IPS-20b (cell line): Measurements from ENCODE around the gene CAPN8.

Experiments used
- H3K27ac ChIP-seq: one replicate; pipeline ENCODE4 v1.5.1; 2013; ENCODE audit warnings: low read length
- H3K27me3 ChIP-seq: 2 replicates; pipeline ENCODE4 v1.6.1; 2013; ENCODE audit warnings: mild to moderate bottlenecking, low read length, inconsistent platforms; ENCODE audit not compliant: insufficient read depth
- H3K36me3 ChIP-seq: 2 replicates; pipeline ENCODE4 v1.6.1; 2013; ENCODE audit warnings: low read depth, mild to moderate bottlenecking, inconsistent platforms, low read length, moderate library complexity; ENCODE audit not compliant: insufficient read depth
- H3K4me1 ChIP-seq: 2 replicates; pipeline ENCODE4 v1.6.1; 2013; ENCODE audit warnings: mild to moderate bottlenecking, control low read depth, inconsistent platforms, low read length, moderate library complexity; ENCODE audit not compliant: insufficient read depth
- H3K4me3 ChIP-seq: 2 replicates; pipeline ENCODE4 v1.5.1; 2013; ENCODE audit warnings: mild to moderate bottlenecking, low read length, inconsistent platforms
- H3K9ac ChIP-seq: 2 replicates; pipeline ENCODE4 v1.6.1; 2013; ENCODE audit warnings: low read depth, mild to moderate bottlenecking, inconsistent platforms, low read length, moderate library complexity
- H3K9me3 ChIP-seq: 2 replicates; pipeline ENCODE4 v1.6.1; 2013; ENCODE audit warnings: mild to moderate bottlenecking, low read depth, low read length, inconsistent platforms; ENCODE audit not compliant: insufficient read depth

The CAPN8 gene

GRCh38 chr1:223665592-223666312 lies at the start of gene CAPN8:
CAPN8 (minus strand) TSS chr1:223665701; CDS start chr1:223665646, 55 bp downstream.
- Histone ChIP-seq H3K27ac (no peak within 1 kb of the TSS), H3K4me3 (no peak within 1 kb of the TSS), H3K9me3 (no peaks in the 10 kb centered on the region), H3K9ac (no peak within 1 kb of the TSS), H3K4me1 (0 out of 2 replicates have a peak, but pooled peaks cover 5% of the 10 kb centered on the region), H3K27me3 (no peaks in the 10 kb centered on the region), H3K36me3 (no peaks in the 10 kb centered on the region)

GRCh38 chr1:223714849-223715603 lies 49.5 kb upstream of the CAPN8 start:
- Histone ChIP-seq H3K27me3 (peaks cover 79% of the 10 kb centered on the region), H3K9me3 (no peaks in the 10 kb centered on the region), H3K4me1 (peaks cover 22% of the 10 kb centered on the region), H3K9ac (no peak overlapping the region), H3K36me3 (no peaks in the 10 kb centered on the region), H3K27ac (no peak overlapping the region), H3K4me3 (no peak overlapping the region)

- H3K4me1 ChIP-seq = peaks cover 16% of the 10 kb centered on the region
These were observed 48.9 kb upstream of the CAPN8 start for GRCh38 chr1:223714421-223714724.

GRCh38 chr1:223713546-223714420 lies 48.3 kb upstream of the CAPN8 start:
- Histone ChIP-seq H3K9me3 (no peaks in the 10 kb centered on the region), H3K36me3 (no peaks in the 10 kb centered on the region), H3K9ac (no peak overlapping the region; the same call in 1 of the 2 replicates), H3K27me3 (peaks cover 71% of the 10 kb centered on the region), H3K4me3 (peak overlapping the region; percentile 73), H3K4me1 (peaks cover 11% of the 10 kb centered on the region), H3K27ac (no peak overlapping the region)

More at GRCh38 chr1:223714421-223714724, 48.9 kb upstream of the CAPN8 start:
- Histone ChIP-seq H3K27me3 (peaks cover 72% of the 10 kb centered on the region), H3K4me3 (no peak overlapping the region), H3K9me3 (no peaks in the 10 kb centered on the region), H3K9ac (no peak overlapping the region), H3K27ac (no peak overlapping the region), H3K36me3 (no peaks in the 10 kb centered on the region)

- Histone ChIP-seq H3K4me3 (peak overlapping the region; percentile 73), H3K9ac (peak overlapping the region; percentile 66; the same call in 1 of the 2 replicates), H3K27ac (no peak overlapping the region), H3K4me1 (peaks cover 4% of the 10 kb centered on the region), H3K36me3 (no peaks in the 10 kb centered on the region), H3K9me3 (no peaks in the 10 kb centered on the region), H3K27me3 (peaks cover 63% of the 10 kb centered on the region)
These were observed 47.5 kb upstream of the CAPN8 start for GRCh38 chr1:223712850-223713474.

GRCh38 chr1:223712194-223712849 lies 46.8 kb upstream of the CAPN8 start, which contains the start of gene CAPN2:
CAPN2 (plus strand) TSS chr1:223712539; CDS start chr1:223712641, 102 bp downstream.
- peak within 1 kb of the TSS; percentile 73 for H3K4me3 ChIP-seq
- no peaks in the 10 kb centered on the region for H3K9me3 ChIP-seq
- H3K9ac ChIP-seq = peak within 1 kb of the TSS; percentile 66; the same call in 1 of the 2 replicates
- H3K27ac ChIP-seq = no peak within 1 kb of the TSS
- H3K27me3 ChIP-seq = peaks cover 57% of the 10 kb centered on the region
- no peaks in the 10 kb centered on the region for H3K36me3 ChIP-seq
- no peaks in the 10 kb centered on the region; the same call in 1 of the 2 replicates for H3K4me1 ChIP-seq

GRCh38 chr1:223711747-223712193 lies 46.3 kb upstream of the CAPN8 start:
- Histone ChIP-seq H3K9ac (peak overlapping the region; percentile 66; the same call in 1 of the 2 replicates), H3K4me3 (peak overlapping the region; percentile 73; the same call in 1 of the 2 replicates), H3K36me3 (no peaks in the 10 kb centered on the region), H3K4me1 (no peaks in the 10 kb centered on the region; the same call in 1 of the 2 replicates), H3K27me3 (peaks cover 51% of the 10 kb centered on the region), H3K9me3 (no peaks in the 10 kb centered on the region), H3K27ac (no peak overlapping the region)

- Histone ChIP-seq H3K27ac (no peak overlapping the region), H3K36me3 (no peaks in the 10 kb centered on the region), H3K9me3 (no peaks in the 10 kb centered on the region), H3K9ac (no peak overlapping the region), H3K27me3 (peaks cover 45% of the 10 kb centered on the region), H3K4me3 (no peak overlapping the region), H3K4me1 (no peaks in the 10 kb centered on the region; the same call in 1 of the 2 replicates)
These were observed 45.7 kb upstream of the CAPN8 start for GRCh38 chr1:223711173-223711572.

- no peak overlapping the region for H3K9ac ChIP-seq
- H3K36me3 ChIP-seq = no peaks in the 10 kb centered on the region
- peaks cover 38% of the 10 kb centered on the region for H3K27me3 ChIP-seq
- no peaks in the 10 kb centered on the region; the same call in 1 of the 2 replicates for H3K4me1 ChIP-seq
- no peaks in the 10 kb centered on the region for H3K9me3 ChIP-seq
- H3K27ac ChIP-seq = no peak overlapping the region
- H3K4me3 ChIP-seq = no peak overlapping the region
These were observed 45.0 kb upstream of the CAPN8 start for GRCh38 chr1:223710179-223711133.

- Histone ChIP-seq H3K4me3 (no peak overlapping the region), H3K27me3 (peaks cover 30% of the 10 kb centered on the region), H3K4me1 (no peaks in the 10 kb centered on the region), H3K36me3 (no peaks in the 10 kb centered on the region), H3K9me3 (no peaks in the 10 kb centered on the region), H3K9ac (no peak overlapping the region), H3K27ac (no peak overlapping the region)
These were observed 44.1 kb upstream of the CAPN8 start for GRCh38 chr1:223709598-223709997.
